Endothelial cell of umbilical vein (primary cell): ENCODE results near the gene TMEM59L. TPM values are rescaled to one million over a fixed set of nuclear protein-coding genes. Genes with fewer than 3 reads are reported as not detected.

Experiments
- BruUV-seq: library from RNA; stranded (reverse); fragments of 400-500 nt; replicated peaks from 2 replicates; lab custom pipeline; 2021; lab: Mats Ljungman, UMichigan
- CTCF ChIA-PET: fragments of 300-600, 350-600 bp; sonication (Branson Sonifier 250); formaldehyde crosslinking; loops from one replicate; lab custom pipeline; 2021; ENCODE audit warnings: antibody characterized with exemption, inconsistent platforms; lab: Charles Lee
- POLR2A ChIA-PET: fragments of 300-600, 350-600 bp; sonication (Branson Sonifier 250); formaldehyde crosslinking; loops from one replicate; lab custom pipeline; 2021; ENCODE audit warnings: antibody characterized with exemption, inconsistent platforms; lab: Charles Lee
- DNase-seq: peaks from one replicate; pipeline ENCODE4 v3.0.0-alpha.2; 2011; ENCODE audit warnings: low read depth, low spot score
- FAIRE-seq: peaks from 2 replicates; lab custom pipeline; 2011; peaks lifted over from hg19 to GRCh38; lab: Jason Lieb, UNC
- H2AFZ ChIP-seq: 2 replicates; pipeline ENCODE4 v1.6.0; 2012; ENCODE audit warnings: low read depth, low read length, control low read depth, inconsistent platforms
- H3K27ac ChIP-seq: 2 replicates; pipeline ENCODE4 v1.5.1; 2011; ENCODE audit warnings: low read depth, mild to moderate bottlenecking, control low read depth, low read length, moderate library complexity; ENCODE audit not compliant: insufficient read depth
- H3K27me3 ChIP-seq, 2 experiments: 2 replicates each; pipeline versions ENCODE4 v1.6.0 to v1.6.1; 2011; ENCODE audit warnings: low read length in 2 of 2, mixed read lengths in 1 of 2; ENCODE audit not compliant: control insufficient read depth in 2 of 2, insufficient read depth in 2 of 2
- H3K36me3 ChIP-seq, 2 experiments: 2 replicates in 1 of 2; 3 replicates in 1 of 2; pipeline ENCODE4 v1.5.1; 2011; ENCODE audit warnings: low read length in 2 of 2, mild to moderate bottlenecking in 1 of 2, moderate library complexity in 1 of 2; ENCODE audit not compliant: control insufficient read depth in 2 of 2, insufficient read depth in 2 of 2; ENCODE audit errors: extremely low read depth in 1 of 2
- H3K4me1 ChIP-seq: 3 replicates; pipeline ENCODE4 v1.5.1; 2011; ENCODE audit warnings: mild to moderate bottlenecking, low read length; ENCODE audit not compliant: control insufficient read depth, insufficient read depth; ENCODE audit errors: extremely low read depth
- H3K4me2 ChIP-seq: 2 replicates; pipeline ENCODE4 v1.6.1; 2011; ENCODE audit warnings: low read length, control low read depth, mixed read lengths; ENCODE audit not compliant: insufficient read depth
- H3K4me3 ChIP-seq, 3 experiments: fragments of 200-600 bp in 1 of 3; sonication (generic), shearing (Covaris generic) in 1 of 3; replicated peaks in 1 of 3; 2 replicates each; pipeline ENCODE4 v1.5.1; 2011 to 2016; ENCODE audit warnings: control low read depth in 3 of 3, low read length in 3 of 3, mild to moderate bottlenecking in 2 of 3, inconsistent platforms in 1 of 3, low read depth in 1 of 3, moderate library complexity in 1 of 3; ENCODE audit not compliant: insufficient read depth in 1 of 3
- H3K79me2 ChIP-seq: 2 replicates; pipeline ENCODE4 v1.6.0; 2012; ENCODE audit warnings: low read length, inconsistent platforms; ENCODE audit not compliant: control insufficient read depth, insufficient read depth
- H3K9ac ChIP-seq: replicated peaks from 2 replicates; pipeline ENCODE3; 2011; ENCODE audit warnings: low read length, control low read depth; ENCODE audit not compliant: insufficient read depth; ENCODE audit errors: extremely low read depth
- H3K9me1 ChIP-seq: replicated peaks from 3 replicates; pipeline ENCODE4 v1.6.0; 2011; ENCODE audit warnings: mild to moderate bottlenecking, low read length; ENCODE audit not compliant: control insufficient read depth, insufficient read depth; ENCODE audit errors: extremely low read depth
- H3K9me3 ChIP-seq: replicated peaks from 2 replicates; pipeline ENCODE4 v1.5.1; 2012; ENCODE audit warnings: low read length, inconsistent platforms; ENCODE audit not compliant: control insufficient read depth, insufficient read depth
- H4K20me1 ChIP-seq: replicated peaks from 2 replicates; pipeline ENCODE3; 2011; ENCODE audit warnings: mild to moderate bottlenecking, low read length; ENCODE audit not compliant: control insufficient read depth, insufficient read depth; ENCODE audit errors: extremely low read depth
- CTCF ChIP-seq, 2 donors: IDR thresholded peaks; 1 replicate in 1 of 2; 2 replicates in 1 of 2; pipeline ENCODE4 v1.5.1; 2011; ENCODE audit warnings: low read length in 2 of 2, mild to moderate bottlenecking in 2 of 2, moderate library complexity in 2 of 2, control low read depth in 1 of 2, inconsistent platforms in 1 of 2, low read depth in 1 of 2; ENCODE audit not compliant: insufficient read depth in 1 of 2; ENCODE audit errors: extremely low read depth in 1 of 2
- EZH2 ChIP-seq: IDR thresholded peaks from 2 replicates; pipeline ENCODE4 v1.6.1; 2012; ENCODE audit warnings: borderline replicate concordance, low read depth, mild to moderate bottlenecking, moderate library complexity, low read length, inconsistent platforms; ENCODE audit not compliant: severe bottlenecking
- FOS ChIP-seq: IDR thresholded peaks from 2 replicates; pipeline ENCODE4 v1.6.1; 2011; ENCODE audit warnings: mild to moderate bottlenecking, low read length, moderate library complexity, borderline replicate concordance; ENCODE audit not compliant: insufficient read depth
- GATA2 ChIP-seq: IDR thresholded peaks from 2 replicates; pipeline ENCODE4 v1.7.0; 2011; ENCODE audit warnings: low read depth, mild to moderate bottlenecking, moderate library complexity, mixed read lengths, low read length; ENCODE audit not compliant: insufficient read length, insufficient read depth
- JUN ChIP-seq: IDR thresholded peaks from 2 replicates; pipeline ENCODE4 v1.6.1; 2011; ENCODE audit warnings: borderline replicate concordance, low read depth; ENCODE audit not compliant: insufficient read length, insufficient read depth
- MAX ChIP-seq: IDR thresholded peaks from 2 replicates; pipeline ENCODE4 v1.6.1; 2011; ENCODE audit not compliant: insufficient read depth, insufficient read length
- MYC ChIP-seq: IDR thresholded peaks from one replicate; pipeline ENCODE4 v1.6.1; 2011; ENCODE audit warnings: mild to moderate bottlenecking, low read depth, low read length
- POLR2A ChIP-seq: IDR thresholded peaks from 2 replicates; pipeline ENCODE4 v1.6.1; 2012; ENCODE audit warnings: low read depth, mild to moderate bottlenecking, control low read depth, low read length
- POLR2AphosphoS5 ChIP-seq: IDR thresholded peaks from 2 replicates; pipeline ENCODE4 v1.6.1; 2012; ENCODE audit warnings: low read depth, mild to moderate bottlenecking, control low read depth, low read length, moderate library complexity; ENCODE audit not compliant: insufficient read depth
- dilution Hi-C: fragments of 300-500 bp; cut with MboI; formaldehyde crosslinking; loops from one replicate; pipeline ENCODE4 v1.15.0; 2019; ENCODE audit warnings: low sequenced_read_pairs; ENCODE audit not compliant: extremely low pct_ligation_motif_present
- intact Hi-C: fragments of 100-400 bp; cut with micrococcal nuclease; formaldehyde crosslinking; loops from one replicate; pipeline ENCODE4 v1.10.0; 2022
- polyA plus RNA-seq, 4 experiments: library from polyadenylated mRNA; depleted of rRNA in 3 of 4; stranded (reverse) in 3 of 4; unstranded in 1 of 4; fragments of >200 nt; gene quantifications; 2 replicates each; pipeline versions ENCODE4 v1.2.1 to v1.2.3, GENCODE V29; 2011 to 2012; ENCODE audit warnings: missing spikeins in 1 of 4
- total RNA-seq: library from RNA; stranded (reverse); gene quantifications from 2 replicates; pipeline ENCODE4 v1.2.3, GENCODE V29; 2021

Gene TMEM59L
- total and polyA plus RNA-seq, 2 donors (not counting 3 experiments of a cell fraction or from before 2014, with no cell fraction given), result 0.43 to 0.97 TPM

- Histone ChIP-seq H3K79me2 (no peaks in the 10 kb centered on the region), H3K9me1 (no peaks in the 10 kb centered on the region), H3K4me2 (no peak overlapping the region), H3K36me3 (peaks cover 0 to 2% of the 10 kb centered on the region in 2 experiments), H3K4me1 (peaks cover 14% of the 10 kb centered on the region), H3K4me3 (no peak overlapping the region), H2AFZ (no peak overlapping the region), H3K27ac (no peak overlapping the region), H3K9ac (no peak overlapping the region), H3K9me3 (no peaks in the 10 kb centered on the region), H3K27me3 (no peaks in the 10 kb centered on the region), H4K20me1 (no peaks in the 10 kb centered on the region)
- ChIA-PET CTCF (interaction anchor here (0.6 to 4.4 kb wide), 43 partner anchors 10 to 393 kb away, joined by 3 to 65 read pairs (median 4); partner anchors contain the start of genes COMP, DDX49, UBA52 and UPF1), POLR2A (interaction anchor here (0.9 kb wide), 1 partner anchor 73 kb away, joined by 5 read pairs; no protein-coding TSS in a partner anchor)
- dilution Hi-C loops (no loop called here), intact Hi-C loops (loop anchor here (1.0 kb wide), 4 partner anchors 82 to 326 kb away; partner anchors contain the start of genes COPE and DDX49)
- DNase-seq (no peak), FAIRE-seq (no peak)
- BruUV-seq, result no TSS peak
- TF ChIP-seq GATA2, result no peak
- no peak for TF ChIP-seq POLR2A
- no peak for TF ChIP-seq CTCF (IDR thresholded peaks at IDR 0.05; ENCODE audit: extremely low read depth in 1 of 2, insufficient read depth in 1 of 2, low read depth in 1 of 2, low read length in 2 of 2)
- no peak for TF ChIP-seq EZH2
- TF ChIP-seq FOS, result no peak
- TF ChIP-seq MAX, result no peak
- no peak for TF ChIP-seq MYC
- TF ChIP-seq POLR2AphosphoS5, result no peak
- TF ChIP-seq JUN, result no peak
Observed at GRCh38 chr19:18593367-18594095, 19.1 kb upstream of the TMEM59L start.
